ENCODE data around the gene MTMR4.
A peak's percentile ranks its signal among the peaks of the same experiment; 100 is the strongest.
"Not testable (repeated sequence)": the region's sequence is repeated elsewhere in the genome, so short reads cannot be mapped to it uniquely, and the experiment has no call there.

Gene MTMR4

DNA sequence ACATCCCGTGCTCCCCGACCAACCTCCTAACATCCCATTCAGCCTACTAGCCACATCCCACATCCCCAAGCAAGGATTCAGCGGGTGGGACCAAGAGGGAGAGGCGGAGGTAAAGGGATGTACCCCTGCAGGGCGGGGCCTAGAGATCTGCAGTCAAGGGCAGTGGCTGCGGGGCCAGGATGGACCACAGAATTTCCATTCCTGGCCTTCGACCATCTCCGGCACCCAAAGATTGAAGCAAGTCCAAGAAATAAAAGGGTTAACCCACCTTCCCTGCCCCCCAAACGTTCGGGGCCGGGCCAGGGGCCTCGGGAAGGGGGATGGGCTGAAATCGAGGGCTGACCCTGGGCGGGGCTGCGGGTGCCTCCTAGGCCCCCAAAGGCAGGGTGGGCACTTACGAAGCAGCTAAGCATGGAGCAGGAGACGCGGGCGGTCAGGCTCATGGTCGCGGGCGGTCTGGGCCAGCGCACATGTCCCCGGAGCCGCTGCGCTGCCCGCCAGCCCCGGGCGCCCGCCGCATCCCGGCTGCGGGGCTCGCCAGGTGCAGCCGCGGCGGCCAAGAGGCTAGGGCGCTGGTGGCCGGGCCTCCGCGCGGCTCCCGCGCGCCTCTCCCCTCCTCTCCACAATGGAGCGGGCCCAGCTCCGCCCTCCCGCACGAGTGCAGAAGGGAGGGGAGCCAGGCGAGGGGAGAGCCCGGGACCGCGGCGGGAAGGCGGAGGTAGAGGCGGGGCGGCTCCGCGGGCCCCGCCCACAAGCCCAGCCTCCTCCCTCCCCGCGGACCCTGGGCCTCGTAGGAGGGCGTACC is at the start of gene MTMR4:
TSS of gene MTMR4 (minus strand) at position 674 of the 805 bp plus-strand sequence. CDS start at position 443, 231 bp downstream.
- Histone ChIP-seq H3K27me3 (ENCODE audit: control insufficient read depth, insufficient read depth, low read length) (no peaks in the 10 kb centered on the region), H3K4me1 (ENCODE audit: control insufficient read depth, insufficient read depth, low read length) (peaks cover 13% of the 10 kb centered on the region; the same call in 1 of the 2 replicates), H3K9ac (ENCODE audit: low read length) (peak within 1 kb of the TSS; percentile 63), H3K9me3 (ENCODE audit: control insufficient read depth, insufficient read depth, low read depth, low read length) (no peaks in the 10 kb centered on the region), H3K27ac (ENCODE audit: low read depth, low read length) (no peak within 1 kb of the TSS), H3K4me3 (ENCODE audit: low read depth, low read length) (peak within 1 kb of the TSS; percentile 73), H3K36me3 (ENCODE audit: control insufficient read depth, insufficient read depth, low read length) (peaks cover 33% of the 10 kb centered on the region)

DNA sequence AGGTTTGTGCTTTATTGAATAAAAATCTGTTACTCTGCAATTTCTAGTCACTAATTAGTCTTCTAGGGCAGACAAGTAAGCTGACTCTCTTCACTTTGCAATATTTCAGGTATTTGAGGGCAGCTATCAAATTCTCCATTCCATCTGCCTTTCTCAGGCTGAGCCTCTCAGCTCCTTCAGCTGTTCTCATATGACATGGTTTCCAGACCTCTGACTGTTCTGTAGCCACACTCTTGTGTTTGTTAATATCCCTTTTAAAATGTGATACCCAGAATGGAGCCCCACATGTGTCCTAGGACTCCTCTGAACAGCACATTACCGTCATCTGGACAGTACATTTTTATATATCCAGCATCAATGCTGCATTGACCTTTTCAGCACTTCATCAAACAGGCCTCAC is 46.1 kb upstream of the MTMR4 start:
- Histone ChIP-seq H3K27me3 (ENCODE audit: control insufficient read depth, insufficient read depth, low read length) (no peaks in the 10 kb centered on the region), H3K36me3 (ENCODE audit: control insufficient read depth, insufficient read depth, low read length) (no peaks in the 10 kb centered on the region), H3K27ac (ENCODE audit: low read depth, low read length) (no peak overlapping the region), H3K9ac (ENCODE audit: low read length) (no peak overlapping the region), H3K4me1 (ENCODE audit: control insufficient read depth, insufficient read depth, low read length) (peaks cover 9% of the 10 kb centered on the region), H3K4me3 (ENCODE audit: low read depth, low read length) (no peak overlapping the region), H3K9me3 (ENCODE audit: control insufficient read depth, insufficient read depth, low read depth, low read length) (no peaks in the 10 kb centered on the region)

DNA sequence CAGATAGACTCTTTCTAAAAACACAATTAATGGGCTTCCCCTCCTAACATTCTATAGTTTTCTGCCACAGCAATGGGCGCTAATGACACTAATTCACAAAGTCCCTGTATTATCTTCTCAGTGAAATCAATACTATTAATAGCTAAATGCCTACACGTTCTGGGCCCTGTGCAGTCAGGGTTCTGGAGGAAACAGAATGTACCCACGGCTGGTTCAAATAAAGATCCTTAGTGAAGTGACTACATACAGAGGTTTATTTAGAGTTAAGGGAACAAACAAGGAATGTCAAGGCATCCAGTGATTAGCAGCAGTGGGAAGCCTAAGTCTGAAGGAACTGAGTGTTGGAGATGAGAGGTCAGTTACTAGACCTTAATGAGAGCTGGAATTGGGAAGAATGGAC is 43.5 kb upstream of the MTMR4 start:
- no peaks in the 10 kb centered on the region for H3K36me3 ChIP-seq (ENCODE audit: control insufficient read depth, insufficient read depth, low read length)
- no peaks in the 10 kb centered on the region for H3K27me3 ChIP-seq (ENCODE audit: control insufficient read depth, insufficient read depth, low read length)
- no peak overlapping the region for H3K9ac ChIP-seq (ENCODE audit: low read length)
- H3K9me3 ChIP-seq (ENCODE audit: control insufficient read depth, insufficient read depth, low read depth, low read length) = no peaks in the 10 kb centered on the region
- no peak overlapping the region for H3K27ac ChIP-seq (ENCODE audit: low read depth, low read length)
- H3K4me3 ChIP-seq (ENCODE audit: low read depth, low read length) = no peak overlapping the region
- no peaks in the 10 kb centered on the region for H3K4me1 ChIP-seq (ENCODE audit: control insufficient read depth, insufficient read depth, low read length)

DNA sequence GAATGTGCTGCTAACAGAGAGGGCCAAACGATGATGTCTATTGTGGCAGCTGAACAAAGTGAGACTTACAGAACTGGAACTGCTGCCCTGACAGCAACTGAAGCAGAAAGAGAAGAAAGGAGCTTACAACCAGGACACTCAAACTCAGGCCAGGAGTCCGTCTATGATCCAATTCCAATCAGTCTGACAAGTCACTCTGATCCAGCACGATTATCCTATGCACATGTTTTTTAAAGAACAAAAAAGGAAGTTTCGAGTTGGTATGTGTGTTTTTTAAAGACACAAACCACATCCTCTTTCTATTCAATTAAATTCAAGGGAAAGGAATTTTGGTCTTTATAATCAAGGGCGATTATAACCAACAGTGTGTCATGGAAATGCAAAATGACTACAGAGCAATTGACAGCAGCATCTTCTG is 42.4 kb upstream of the MTMR4 start:
- Histone ChIP-seq H3K27ac (ENCODE audit: low read depth, low read length) (no peak overlapping the region), H3K4me1 (ENCODE audit: control insufficient read depth, insufficient read depth, low read length) (no peaks in the 10 kb centered on the region), H3K9me3 (ENCODE audit: control insufficient read depth, insufficient read depth, low read depth, low read length) (no peaks in the 10 kb centered on the region), H3K36me3 (ENCODE audit: control insufficient read depth, insufficient read depth, low read length) (no peaks in the 10 kb centered on the region), H3K27me3 (ENCODE audit: control insufficient read depth, insufficient read depth, low read length) (no peaks in the 10 kb centered on the region), H3K4me3 (ENCODE audit: low read depth, low read length) (no peak overlapping the region), H3K9ac (ENCODE audit: low read length) (no peak overlapping the region)

DNA sequence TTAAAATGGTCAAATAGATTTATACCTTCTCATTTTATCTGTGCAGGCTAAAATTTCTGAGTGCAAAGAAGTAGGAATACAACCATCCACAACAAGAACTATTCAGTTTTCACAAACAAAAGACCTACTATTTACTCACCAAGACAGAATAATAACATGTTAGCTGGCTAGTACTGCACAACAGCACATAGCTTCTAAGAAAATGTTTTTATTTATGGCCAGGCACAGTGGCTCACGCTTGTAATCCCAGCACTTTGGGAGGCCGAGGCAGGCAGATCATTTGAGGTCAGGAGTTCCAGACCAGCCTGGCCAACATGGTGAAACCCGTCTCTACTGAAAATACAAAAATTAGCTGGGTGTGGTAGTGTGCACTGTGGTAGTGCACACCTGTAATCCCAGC is 40.7 kb upstream of the MTMR4 start:
- H3K27me3 ChIP-seq (ENCODE audit: control insufficient read depth, insufficient read depth, low read length); H3K27ac ChIP-seq (ENCODE audit: low read depth, low read length); H3K9me3 ChIP-seq (ENCODE audit: control insufficient read depth, insufficient read depth, low read depth, low read length); H3K9ac ChIP-seq (ENCODE audit: low read length); H3K4me1 ChIP-seq (ENCODE audit: control insufficient read depth, insufficient read depth, low read length); H3K4me3 ChIP-seq (ENCODE audit: low read depth, low read length); H3K36me3 ChIP-seq (ENCODE audit: control insufficient read depth, insufficient read depth, low read length): not testable (repeated sequence)

DNA sequence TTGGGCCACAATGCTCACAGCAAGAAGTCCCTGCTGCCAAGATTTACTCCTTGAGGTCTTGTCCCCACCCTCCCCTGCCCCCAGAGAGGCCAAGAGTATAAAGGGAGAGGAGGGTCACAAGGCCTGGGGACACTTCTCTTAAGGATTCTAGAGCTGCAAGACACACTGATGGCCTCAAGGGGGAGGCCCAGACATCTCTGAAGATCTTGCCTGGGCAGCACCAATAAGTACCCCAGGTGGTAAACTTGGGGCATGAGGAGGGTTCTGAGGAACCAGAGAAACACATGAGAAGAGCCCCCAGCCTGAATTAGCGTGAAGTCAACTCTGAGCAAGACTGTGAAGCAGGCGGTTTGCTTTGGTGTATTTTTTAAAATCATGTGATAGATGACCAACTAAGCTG is 26.8 kb upstream of the MTMR4 start:
- H3K27me3 ChIP-seq (ENCODE audit: control insufficient read depth, insufficient read depth, low read length) = peaks cover 3% of the 10 kb centered on the region; the same call in 1 of the 2 replicates
- H3K4me3 ChIP-seq (ENCODE audit: low read depth, low read length) = no peak overlapping the region
- H3K27ac ChIP-seq (ENCODE audit: low read depth, low read length) = no peak overlapping the region

DNA sequence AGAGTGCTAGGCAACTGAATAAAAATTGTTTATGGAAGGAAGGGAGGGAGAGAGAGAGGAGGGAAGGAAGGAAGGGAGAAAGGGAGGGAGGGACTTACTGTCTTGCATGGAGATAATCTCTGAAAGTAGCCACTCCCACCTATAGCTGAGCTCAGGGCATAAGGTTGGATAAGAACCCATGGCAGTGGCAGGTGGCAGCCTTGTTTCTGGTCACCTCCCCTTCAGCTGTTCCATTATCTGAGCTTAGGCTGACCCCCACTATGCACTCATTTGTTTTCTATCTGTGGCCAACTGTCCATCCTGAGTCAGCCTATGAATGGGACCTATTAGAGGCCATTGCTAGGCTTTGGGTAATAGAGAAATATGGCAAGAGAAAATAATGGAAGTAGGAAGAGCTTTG is 25.3 kb upstream of the MTMR4 start:
- Histone ChIP-seq H3K4me3 (ENCODE audit: low read depth, low read length) (no peak overlapping the region), H3K4me1 (ENCODE audit: control insufficient read depth, insufficient read depth, low read length) (peaks cover 11% of the 10 kb centered on the region; the same call in 1 of the 2 replicates), H3K9ac (ENCODE audit: low read length) (no peak overlapping the region), H3K36me3 (ENCODE audit: control insufficient read depth, insufficient read depth, low read length) (no peaks in the 10 kb centered on the region), H3K9me3 (ENCODE audit: control insufficient read depth, insufficient read depth, low read depth, low read length) (no peaks in the 10 kb centered on the region), H3K27me3 (ENCODE audit: control insufficient read depth, insufficient read depth, low read length) (peaks cover 4% of the 10 kb centered on the region; the same call in 1 of the 2 replicates), H3K27ac (ENCODE audit: low read depth, low read length) (no peak overlapping the region)

More for the DNA sequence above, 26.8 kb upstream of the MTMR4 start:
- no peaks in the 10 kb centered on the region for H3K9me3 ChIP-seq (ENCODE audit: control insufficient read depth, insufficient read depth, low read depth, low read length)
- no peaks in the 10 kb centered on the region for H3K4me1 ChIP-seq (ENCODE audit: control insufficient read depth, insufficient read depth, low read length)
- H3K36me3 ChIP-seq (ENCODE audit: control insufficient read depth, insufficient read depth, low read length) = no peaks in the 10 kb centered on the region
- no peak overlapping the region for H3K9ac ChIP-seq (ENCODE audit: low read length)

DNA sequence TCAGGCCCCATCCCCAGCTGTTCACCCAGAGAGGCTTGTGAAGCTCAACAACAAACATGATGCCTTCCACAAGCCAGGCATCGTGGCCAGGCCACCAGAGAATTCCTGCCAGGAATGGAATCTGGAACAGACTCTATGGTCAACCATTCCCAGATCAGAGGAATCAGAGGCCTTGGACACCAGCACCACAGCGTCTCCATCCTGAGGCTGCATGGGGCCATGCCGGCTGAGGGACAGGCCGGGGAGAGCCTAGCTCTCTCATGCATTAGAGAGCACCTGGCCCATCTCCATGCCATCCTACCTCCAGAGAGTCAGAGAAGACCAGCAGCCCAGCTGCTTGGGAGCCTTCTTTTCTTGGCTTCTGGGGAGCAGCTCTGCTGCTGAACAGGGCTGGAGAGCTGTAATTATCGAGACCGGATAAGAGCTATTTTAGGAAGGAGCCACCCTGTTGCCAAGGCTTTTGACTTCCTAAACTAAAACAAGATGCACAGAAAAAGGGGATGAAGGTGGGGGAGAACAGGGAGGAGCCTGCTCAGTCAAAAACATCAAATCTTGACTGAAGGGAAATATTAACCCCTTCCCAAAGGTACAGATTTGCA is 24.5 kb upstream of the MTMR4 start:
- Histone ChIP-seq H3K9me3 (ENCODE audit: control insufficient read depth, insufficient read depth, low read depth, low read length) (no peaks in the 10 kb centered on the region), H3K4me1 (ENCODE audit: control insufficient read depth, insufficient read depth, low read length) (peaks cover 11% of the 10 kb centered on the region; the same call in 1 of the 2 replicates), H3K9ac (ENCODE audit: low read length) (no peak overlapping the region), H3K4me3 (ENCODE audit: low read depth, low read length) (no peak overlapping the region), H3K27ac (ENCODE audit: low read depth, low read length) (no peak overlapping the region), H3K27me3 (ENCODE audit: control insufficient read depth, insufficient read depth, low read length) (peaks cover 5% of the 10 kb centered on the region; the same call in 1 of the 2 replicates), H3K36me3 (ENCODE audit: control insufficient read depth, insufficient read depth, low read length) (no peaks in the 10 kb centered on the region)

DNA sequence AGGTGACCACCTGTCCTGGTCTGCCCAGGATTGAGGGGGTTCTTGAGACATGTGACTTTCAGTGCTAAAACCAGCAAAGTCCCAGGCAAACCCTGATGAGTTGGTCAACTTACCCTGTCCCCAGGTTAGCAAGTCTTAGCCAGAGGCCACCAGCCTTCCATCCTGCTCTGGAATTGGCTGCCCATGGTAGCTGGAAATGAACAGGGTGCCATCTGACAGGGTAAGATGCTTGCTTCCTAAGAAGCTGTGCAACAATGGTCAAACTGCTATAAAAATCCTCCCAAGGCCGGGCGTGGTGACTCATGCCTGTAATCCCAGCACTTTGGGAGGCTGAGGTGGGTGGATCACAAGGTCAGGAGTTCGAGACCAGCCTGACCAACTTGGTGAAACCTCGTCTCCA is 22.8 kb upstream of the MTMR4 start:
- Histone ChIP-seq H3K27ac (ENCODE audit: low read depth, low read length) (no peak overlapping the region), H3K9me3 (ENCODE audit: control insufficient read depth, insufficient read depth, low read depth, low read length) (no peaks in the 10 kb centered on the region), H3K27me3 (ENCODE audit: control insufficient read depth, insufficient read depth, low read length) (peaks cover 16% of the 10 kb centered on the region), H3K9ac (ENCODE audit: low read length) (no peak overlapping the region), H3K4me3 (ENCODE audit: low read depth, low read length) (no peak overlapping the region), H3K36me3 (ENCODE audit: control insufficient read depth, insufficient read depth, low read length) (no peaks in the 10 kb centered on the region), H3K4me1 (ENCODE audit: control insufficient read depth, insufficient read depth, low read length) (peaks cover 22% of the 10 kb centered on the region; the same call in 1 of the 2 replicates)

DNA sequence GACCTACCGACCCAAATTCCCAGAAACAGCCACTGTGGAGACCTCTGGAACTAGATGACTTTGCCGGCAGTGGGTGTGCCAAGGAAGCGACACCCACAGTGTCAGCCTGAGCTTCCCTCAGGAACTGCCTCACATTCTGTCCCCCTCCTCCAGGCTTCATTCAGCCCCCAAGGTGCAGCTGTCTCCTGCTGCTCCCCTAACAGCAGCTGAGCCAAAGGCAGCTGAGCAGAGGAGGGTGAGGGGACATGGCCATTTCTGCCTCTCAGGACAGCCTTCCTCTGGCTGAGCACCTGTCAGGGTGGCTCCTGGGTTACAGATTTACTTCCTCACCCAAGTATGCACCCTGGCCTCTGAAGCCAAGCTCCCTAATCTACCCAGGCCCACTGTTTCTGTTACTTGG is 22.1 kb upstream of the MTMR4 start:
- Histone ChIP-seq H3K4me3 (ENCODE audit: low read depth, low read length) (no peak overlapping the region), H3K9me3 (ENCODE audit: control insufficient read depth, insufficient read depth, low read depth, low read length) (no peaks in the 10 kb centered on the region), H3K27me3 (ENCODE audit: control insufficient read depth, insufficient read depth, low read length) (peaks cover 20% of the 10 kb centered on the region), H3K9ac (ENCODE audit: low read length) (no peak overlapping the region), H3K36me3 (ENCODE audit: control insufficient read depth, insufficient read depth, low read length) (no peaks in the 10 kb centered on the region), H3K27ac (ENCODE audit: low read depth, low read length) (no peak overlapping the region), H3K4me1 (ENCODE audit: control insufficient read depth, insufficient read depth, low read length) (peaks cover 23% of the 10 kb centered on the region; the same call in 1 of the 2 replicates)

DNA sequence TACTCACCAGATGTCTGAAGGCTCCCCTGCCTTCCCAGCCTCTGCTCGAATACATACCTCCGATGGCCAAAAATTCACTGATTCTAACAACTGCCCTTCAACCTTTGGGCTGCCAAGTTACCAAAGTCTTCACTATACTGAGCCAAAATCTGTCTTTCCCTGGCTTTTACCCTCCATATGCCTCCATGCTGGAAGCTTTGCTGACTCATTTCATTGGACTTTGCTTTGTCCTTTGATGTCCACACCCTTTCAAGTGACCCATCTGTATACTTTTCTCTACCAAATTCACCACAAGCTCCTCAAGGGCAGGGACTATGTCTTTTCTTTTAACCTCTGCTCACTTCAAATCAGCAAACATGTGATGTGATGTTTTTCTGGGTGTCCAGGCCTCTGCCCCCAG is 21.0 kb upstream of the MTMR4 start:
- H3K27ac ChIP-seq (ENCODE audit: low read depth, low read length) = no peak overlapping the region
- no peaks in the 10 kb centered on the region for H3K9me3 ChIP-seq (ENCODE audit: control insufficient read depth, insufficient read depth, low read depth, low read length)
- peaks cover 31% of the 10 kb centered on the region for H3K4me1 ChIP-seq (ENCODE audit: control insufficient read depth, insufficient read depth, low read length)
- H3K36me3 ChIP-seq (ENCODE audit: control insufficient read depth, insufficient read depth, low read length) = no peaks in the 10 kb centered on the region
- H3K4me3 ChIP-seq (ENCODE audit: low read depth, low read length) = no peak overlapping the region
- peaks cover 31% of the 10 kb centered on the region for H3K27me3 ChIP-seq (ENCODE audit: control insufficient read depth, insufficient read depth, low read length)
- H3K9ac ChIP-seq (ENCODE audit: low read length) = no peak overlapping the region

Data from HUES6 (cell line).